HS-5 (cell line): ENCODE results near the gene ATG9B.
"Not testable (repeated sequence)": the region's sequence is repeated elsewhere in the genome, so short reads cannot be mapped to it uniquely, and the experiment has no call there.

ENCODE experiments used
- DNase-seq: peaks from one replicate; pipeline ENCODE4 v3.0.0-alpha.2; 2012; ENCODE audit warnings: low read depth

The ATG9B gene

DNA sequence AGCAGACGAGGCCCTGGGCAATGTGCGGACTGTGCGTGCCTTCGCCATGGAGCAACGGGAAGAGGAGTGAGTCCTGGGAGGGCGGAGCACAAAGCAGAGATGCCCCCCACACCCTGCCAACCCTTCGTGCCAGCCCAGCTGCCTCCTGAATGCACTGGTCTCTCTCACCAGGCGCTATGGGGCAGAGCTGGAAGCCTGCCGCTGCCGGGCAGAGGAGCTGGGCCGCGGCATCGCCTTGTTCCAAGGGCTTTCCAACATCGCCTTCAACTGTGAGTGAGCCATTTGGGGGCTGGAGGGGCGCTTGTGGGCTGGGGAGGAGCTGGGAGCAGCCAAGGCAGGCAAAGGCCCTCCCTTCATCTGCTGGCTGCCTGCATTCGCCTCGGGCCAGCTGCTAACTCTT is 11.6 kb upstream of the ATG9B start:
- no peak for DNase-seq

DNA sequence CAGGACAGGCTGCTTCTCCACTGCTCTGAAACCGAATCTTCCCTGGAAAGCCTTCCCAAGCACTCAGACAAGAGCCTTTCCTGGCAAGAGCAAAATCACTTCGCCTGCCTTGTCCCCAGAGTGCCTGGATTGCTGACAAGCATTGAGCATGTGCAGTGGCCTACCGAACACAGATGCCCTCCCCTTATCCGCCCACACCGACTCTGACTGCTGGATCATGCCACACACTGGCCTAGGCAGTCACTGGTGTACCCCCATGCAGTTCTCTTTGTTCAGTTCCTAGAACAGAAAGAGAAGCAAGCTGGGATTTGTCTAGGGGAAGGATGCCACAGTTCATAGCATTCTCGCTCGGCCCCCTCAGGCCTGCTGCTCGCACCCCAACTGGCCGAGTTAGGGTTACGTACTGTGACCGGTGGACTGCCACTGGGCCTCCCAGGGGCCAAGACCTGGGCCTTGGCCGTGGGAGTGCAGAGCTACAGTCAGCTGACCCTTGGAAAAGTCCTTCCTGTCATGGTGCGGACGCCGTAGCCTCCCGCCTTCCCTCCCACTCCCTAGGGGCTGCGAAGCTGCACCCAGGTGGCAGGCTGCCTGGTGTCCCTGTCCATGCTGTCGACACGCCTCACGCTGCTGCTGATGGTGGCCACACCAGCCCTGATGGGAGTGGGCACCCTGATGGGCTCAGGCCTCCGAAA is 10.9 kb upstream of the ATG9B start:
- no peak for DNase-seq

DNA sequence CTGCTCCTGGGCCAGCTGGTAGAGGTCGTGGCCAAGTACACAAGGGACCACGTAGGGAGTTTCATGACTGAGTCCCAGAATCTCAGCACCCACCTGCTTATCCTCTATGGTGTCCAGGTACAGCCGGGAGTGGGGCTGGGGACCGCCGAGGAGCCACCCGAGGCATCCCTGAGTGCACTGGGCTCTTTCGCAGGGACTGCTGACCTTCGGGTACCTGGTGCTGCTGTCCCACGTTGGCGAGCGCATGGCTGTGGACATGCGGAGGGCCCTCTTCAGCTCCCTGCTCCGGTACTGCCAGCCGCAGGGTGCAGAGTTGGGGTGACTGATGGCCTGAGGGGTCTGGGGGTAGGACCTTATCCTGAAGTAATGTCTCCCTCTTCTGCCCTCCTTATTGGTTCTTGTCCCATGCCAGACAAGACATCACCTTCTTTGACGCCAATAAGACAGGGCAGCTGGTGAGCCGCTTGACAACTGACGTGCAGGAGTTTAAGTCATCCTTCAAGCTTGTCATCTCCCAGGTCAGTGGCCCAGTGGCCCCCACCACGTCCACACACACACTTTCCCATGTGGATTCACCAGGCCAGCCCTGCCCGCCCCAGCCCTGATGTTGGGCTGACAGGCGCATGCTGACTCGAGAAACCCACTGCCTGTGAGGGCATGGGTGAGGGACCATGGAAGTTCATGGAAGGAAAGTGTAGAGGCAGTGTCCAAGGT is 10.2 kb upstream of the ATG9B start:
- no peak for DNase-seq

DNA sequence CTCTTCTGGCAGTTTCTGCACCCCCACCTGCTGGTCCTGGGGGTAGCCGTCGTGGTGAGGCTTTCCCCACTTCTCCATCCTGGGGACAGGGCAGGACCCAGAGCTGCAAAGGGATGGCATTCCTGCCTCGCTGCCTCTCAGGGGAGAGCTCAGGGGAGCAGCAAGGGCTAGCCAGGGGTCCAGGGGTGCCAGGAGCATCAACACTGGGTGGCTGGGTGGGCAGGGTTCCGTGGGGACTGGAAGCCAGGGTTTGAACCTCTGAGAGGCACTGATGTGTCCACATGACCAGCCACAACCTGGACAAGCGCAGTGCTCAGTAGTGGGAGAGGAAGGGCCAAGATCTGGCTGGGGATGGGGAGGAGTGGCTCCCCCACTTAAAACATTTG is 9.6 kb upstream of the ATG9B start:
- DNase-seq, result no peak

DNA sequence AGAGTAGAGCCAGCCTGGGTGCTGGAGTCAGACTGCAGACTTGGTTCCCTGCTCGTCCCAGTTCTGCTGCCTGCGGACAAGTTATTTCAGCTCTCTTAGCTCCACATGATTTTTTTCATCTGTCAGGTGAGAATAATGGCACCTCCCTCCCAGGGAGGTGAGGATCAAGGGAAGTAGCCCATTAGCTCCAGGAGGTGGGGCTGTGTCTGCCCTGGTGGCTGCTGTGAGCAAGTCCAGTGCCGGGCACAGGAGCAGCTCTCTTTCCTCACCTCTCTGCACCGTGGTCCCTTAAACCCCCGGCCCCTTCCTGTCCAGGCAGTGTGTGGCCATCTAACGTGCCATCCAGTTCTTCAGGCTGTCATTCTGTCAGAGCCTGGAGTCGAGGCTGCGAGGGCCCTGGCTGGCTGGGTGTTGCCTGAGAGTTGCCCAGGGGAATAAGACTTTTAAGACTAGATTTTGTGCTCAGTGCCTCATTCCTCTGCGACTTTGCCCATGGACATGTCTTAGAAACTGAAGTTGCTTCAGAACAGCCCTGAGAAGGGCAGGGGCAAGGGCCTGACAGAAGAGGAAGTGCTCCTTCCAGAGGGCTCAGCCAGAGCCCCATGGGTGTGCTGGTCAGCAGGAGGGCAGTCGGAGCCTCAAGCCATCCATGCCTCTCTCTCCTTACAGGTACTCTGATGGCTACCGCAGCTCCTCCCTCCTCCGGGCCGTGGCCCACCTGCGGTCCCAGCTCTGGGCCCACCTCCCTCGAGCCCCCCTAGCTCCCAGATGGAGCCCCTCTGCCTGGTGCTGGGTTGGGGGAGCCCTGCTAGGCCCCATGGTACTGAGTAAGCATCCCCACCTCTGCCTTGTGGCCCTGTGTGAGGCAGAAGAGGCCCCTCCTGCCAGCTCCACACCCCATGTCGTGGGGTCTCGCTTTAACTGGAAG is 8.9 kb upstream of the ATG9B start:
- no peak for DNase-seq

DNA sequence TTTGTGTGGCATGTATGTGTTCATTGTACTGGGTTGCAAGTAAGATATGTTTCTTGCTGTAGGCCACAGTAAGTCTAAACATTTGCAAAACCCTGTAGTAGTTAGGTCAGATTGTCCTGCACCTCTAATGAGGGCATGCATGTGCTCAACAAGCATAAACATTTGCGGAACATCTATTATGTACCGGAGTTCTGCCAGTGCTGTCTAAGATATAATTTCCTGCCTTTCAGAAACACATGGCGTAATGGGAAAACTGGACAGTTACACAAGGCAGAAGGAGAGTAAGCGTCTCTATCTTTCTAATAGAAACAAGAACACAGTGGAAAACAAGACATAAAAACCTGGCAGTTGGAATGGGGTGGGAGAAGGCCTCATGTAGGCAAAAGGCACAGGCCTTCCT is 6.7 kb upstream of the ATG9B start:
- DNase-seq, result no peak

DNA sequence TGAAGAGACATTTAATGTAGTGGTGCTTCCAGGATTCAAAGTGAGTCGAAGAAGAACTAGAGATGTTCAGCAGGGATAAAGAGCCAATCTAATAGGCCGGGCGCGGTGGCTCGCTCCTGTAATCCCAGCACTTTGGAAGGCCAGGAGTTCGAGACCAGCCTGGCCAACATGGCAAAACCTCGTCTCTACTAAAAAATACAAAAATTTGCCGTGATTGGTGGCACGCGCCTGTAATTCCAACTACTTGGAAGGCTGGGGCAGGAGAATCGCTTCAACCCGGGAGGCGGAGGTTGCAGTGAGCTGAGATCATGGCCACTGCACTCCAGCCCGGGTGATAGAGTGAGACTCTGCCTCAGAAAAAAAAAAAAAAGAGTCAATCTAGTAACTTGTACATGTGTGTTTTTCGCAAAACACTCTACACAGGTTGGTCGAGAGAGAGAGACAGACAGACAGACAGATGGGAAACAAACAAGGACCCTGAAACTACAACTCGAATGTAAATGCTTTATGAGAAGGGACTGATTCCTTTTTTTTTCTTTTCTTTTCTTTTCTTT is 4.7 kb upstream of the ATG9B start:
- DNase-seq, result no peak

DNA sequence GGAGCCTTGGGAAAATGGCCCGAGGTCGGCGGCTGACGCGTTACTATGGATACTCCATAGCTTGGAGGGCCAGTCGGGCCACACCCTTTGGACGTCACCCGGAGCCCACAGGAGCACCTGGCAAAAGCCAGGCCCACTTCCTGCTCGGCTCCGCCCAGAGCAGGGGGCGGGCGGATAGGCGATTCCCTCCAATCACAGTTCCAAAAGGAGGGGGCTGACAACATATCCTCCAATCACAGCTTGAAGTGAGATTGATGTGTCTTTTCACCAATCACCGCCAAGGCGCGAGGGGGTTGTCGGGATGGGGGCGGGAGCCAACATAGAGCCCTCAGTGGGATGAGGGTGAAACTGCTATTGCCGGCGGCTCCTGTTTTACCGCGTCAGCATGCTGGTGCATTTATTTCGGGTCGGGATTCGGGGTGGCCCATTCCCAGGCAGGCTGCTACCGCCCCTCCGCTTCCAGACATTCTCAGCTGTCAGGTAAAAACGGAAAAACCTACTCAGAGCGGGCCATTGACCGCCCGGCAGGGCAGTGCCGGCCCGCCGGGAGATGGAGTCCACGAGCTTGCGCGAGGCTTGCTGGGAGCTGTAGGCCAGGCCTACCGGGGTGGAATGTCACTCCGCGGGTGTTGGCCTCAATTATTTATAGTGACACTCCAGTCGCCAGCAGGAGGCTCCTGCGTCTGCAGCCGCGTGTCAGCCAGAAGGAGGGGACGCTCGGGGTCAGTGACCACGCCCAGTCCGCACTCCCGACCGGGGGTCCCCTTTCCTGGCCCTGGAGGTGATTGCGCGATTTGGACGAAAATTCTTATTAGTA is 4.0 kb upstream of the ATG9B start, which contains the start of gene ABCB8:
ABCB8 (plus strand) TSS at position 320 of the 817 bp plus-strand sequence; CDS start at position 386, 66 bp downstream.
- peak; percentile 90 for DNase-seq

DNA sequence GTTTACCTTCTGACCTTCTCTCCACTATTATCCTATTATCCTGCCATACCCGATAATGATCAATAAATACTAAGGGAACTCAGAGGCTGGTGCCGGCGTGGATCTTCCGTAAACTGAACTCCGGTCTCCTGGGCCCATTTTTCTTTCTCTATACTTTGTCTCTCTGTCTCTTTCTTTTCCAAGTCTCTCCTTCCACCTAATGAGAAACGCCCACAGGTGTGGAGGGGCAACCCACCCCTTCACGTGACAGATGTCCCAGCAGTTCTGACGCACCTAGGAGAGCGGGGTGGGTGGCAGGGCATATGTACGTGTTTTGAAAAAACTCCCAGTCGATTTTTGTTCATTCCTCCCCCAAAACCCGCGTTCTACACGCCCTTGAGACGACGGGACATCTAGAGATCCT is 3.4 kb upstream of the ATG9B start:
- DNase-seq, result not testable (repeated sequence)

DNA sequence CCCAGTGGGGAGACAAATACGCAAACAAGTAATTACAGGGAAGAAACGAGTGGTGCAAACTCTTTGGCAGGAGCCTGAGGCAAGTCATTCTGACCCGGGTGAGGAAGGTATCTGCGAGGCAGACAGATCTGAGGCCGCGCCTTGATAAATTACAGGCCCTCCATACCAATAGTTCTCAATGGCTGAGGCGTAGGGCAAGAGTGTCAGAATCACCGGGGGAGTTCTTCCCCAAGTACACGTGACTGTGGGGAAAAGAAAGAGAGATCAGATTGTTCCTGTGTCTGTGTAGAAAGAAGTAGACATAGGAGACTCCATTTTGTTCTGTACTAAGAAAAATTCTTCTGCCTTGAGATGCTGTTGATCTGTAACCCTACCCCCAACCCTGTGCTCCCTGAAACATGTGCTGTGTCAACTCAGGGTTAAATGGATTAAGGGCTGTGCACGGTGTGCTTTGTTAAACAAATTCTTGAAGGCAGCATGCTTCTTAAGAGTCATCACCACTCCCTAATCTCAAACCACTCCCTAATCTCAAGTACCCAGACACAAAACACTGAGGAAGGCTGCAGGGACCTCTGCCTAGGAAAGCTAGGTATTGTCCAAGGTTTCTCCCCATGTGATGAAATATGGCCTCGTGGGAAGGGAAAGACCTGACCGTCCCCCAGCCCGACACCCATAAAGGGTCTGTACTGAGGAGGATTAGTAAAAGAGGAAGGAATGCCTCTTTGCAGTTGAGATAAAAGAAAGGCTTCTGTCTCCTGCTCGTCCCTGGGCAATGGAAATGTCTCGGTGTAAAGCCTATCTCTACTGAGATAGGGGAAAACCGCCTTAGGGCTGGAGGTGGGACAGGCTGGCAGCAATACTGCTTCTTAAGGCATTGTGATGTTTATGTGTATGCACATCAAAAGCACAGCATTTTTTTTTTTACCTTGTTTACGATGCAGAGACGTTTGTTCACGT is 2.8 kb upstream of the ATG9B start:
- not testable (repeated sequence) for DNase-seq

DNA sequence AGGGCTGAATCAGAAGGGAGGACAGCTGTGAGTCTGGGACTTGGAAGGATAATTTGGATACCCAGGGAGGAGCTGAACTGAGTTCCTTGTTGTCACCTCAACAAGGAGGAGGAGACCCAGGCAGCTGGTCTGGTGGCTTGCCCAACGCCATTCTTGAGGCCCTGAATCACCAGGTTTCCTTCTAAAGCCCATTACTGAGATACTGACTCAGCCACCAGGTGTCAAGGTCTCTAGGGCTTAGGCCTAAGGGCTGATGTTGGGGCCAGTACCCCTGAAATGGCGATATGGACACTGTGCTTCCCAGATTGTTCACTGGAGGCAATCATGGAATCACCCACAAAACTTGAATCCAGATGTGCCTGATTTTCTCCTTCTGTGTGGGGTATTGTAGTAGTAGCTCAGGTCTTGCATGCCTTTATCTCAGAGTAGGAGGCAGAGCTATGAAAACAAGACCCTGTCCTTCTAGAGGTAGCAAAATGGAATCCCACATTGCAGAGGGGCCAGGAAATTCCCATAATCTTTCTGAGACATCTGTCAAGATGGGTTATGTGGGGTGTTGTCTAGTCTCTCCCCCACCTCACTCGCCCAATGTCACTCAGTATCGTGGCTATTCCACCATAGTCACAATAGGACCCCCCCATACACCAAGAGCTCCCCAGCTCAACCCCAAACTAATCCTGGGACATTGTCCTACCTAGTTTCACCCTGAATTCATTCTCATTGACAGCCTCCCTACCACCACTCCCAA is 1.8 kb upstream of the ATG9B start:
- DNase-seq, result peak; percentile 41

DNA sequence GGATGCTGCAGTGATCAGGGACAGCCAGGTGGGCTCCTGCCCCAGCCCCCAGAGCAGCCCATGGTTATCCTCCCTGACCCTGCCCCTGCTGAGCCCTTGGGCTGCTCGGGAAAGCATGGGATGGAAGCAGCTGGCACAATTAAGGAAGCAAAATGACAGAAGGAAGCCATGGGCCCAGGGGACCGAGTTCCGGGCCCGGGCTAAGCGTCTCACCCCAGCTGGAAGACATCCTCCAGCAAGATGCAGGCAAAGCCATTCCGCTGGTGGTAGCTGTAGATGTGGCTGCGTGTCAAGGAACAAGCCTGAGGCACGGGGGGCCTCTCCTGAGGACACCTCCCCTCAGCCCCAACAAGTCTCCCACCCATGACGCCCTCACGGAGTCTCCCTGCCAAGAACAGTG is 1.1 kb downstream of the ATG9B start:
- DNase-seq, result no peak

DNA sequence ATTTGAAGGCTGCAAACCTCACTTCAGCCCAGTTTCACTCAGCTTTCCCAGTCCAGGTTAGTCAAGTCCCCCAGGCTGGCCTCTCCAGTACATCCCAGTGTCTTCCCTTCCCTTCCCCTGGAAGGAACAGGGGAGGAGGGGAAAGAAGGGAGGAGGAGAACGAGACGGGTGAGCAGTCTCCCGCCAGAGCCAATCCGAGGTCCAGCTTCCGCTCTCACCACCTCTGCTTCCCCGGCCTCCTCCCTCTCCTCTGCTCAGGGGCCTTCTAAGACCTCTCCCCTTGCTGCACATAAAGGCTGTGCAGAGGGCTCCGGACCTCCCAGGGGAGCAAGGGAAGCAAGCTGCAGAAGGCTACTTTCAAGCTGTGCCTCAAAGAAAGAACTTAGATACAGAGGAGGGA is 4.1 kb downstream of the ATG9B start:
- DNase-seq, result no peak

DNA sequence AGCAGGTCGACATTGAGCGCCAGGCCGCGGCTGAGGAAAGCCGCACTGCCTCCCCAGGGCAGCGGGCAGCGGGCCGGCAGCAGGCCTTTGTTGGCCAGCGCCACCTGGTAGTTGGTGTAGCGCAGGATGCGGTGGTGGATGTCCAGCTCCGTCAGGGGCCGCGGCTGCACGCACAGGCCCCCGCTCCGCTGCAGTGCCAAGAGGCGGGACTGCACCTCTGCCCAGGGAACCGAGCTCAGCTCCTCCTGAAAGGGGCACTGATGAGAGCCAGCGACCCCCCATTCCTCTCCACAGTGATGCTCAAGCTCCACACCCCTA is 5.2 kb downstream of the ATG9B start:
- DNase-seq, result no peak

DNA sequence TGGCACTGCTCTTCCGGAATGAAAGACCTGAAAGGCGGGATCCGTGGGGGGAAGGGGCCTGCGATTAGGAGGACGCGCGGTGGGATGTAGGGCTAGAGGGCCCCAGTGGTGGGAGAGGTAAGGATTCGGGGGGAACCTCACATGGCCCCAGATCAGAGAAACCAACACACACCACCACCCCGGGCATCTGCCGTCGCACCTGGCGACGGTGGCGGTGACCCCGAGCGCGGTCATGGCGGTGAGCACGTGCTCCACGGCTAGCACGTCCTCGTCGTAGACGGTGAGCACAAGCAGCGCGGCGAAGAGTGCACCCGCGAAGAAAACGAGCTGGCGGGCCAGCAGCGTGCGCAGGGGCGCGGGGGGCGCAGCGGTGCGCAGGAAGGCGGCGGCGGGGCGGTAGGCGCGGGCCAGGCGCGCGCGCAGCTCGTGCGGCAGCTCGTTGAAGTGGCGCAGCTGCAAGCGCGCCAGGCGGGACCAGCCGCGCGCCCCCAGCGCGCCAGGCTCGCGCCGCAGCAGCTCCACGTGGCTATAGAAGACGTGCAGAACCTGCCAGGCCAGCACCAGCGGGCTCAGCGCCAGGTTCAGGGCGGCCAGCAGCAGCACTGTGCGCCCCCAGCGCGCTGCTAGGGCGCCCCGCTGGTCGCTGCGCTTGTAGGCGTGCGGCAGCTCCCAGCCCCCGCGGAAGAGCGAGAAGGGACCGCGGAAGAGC is 5.7 kb downstream of the ATG9B start:
- no peak for DNase-seq

DNA sequence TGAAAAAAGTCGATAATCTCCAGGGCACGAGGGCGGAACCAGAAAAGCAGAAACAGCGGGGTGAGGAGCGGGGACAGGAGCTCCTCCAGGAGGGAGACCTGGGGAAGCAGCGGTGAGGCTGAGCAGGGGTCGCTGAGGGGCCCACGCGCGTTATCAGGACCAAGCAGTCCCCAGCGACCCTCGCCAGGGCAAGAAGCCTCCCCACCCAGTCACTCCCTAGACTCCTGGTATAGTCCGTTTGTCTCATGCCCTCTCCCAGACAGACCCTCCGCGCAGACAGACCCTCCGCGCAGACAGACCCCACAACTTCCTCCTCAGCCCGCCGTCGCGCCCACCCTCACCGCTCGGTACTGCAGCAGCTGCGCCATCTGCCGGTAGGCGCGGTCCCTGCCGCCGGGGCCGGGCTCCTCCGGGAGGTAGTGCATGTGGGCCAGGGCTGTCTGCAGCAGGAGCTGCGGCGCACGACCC is 6.3 kb downstream of the ATG9B start:
- no peak for DNase-seq

DNA sequence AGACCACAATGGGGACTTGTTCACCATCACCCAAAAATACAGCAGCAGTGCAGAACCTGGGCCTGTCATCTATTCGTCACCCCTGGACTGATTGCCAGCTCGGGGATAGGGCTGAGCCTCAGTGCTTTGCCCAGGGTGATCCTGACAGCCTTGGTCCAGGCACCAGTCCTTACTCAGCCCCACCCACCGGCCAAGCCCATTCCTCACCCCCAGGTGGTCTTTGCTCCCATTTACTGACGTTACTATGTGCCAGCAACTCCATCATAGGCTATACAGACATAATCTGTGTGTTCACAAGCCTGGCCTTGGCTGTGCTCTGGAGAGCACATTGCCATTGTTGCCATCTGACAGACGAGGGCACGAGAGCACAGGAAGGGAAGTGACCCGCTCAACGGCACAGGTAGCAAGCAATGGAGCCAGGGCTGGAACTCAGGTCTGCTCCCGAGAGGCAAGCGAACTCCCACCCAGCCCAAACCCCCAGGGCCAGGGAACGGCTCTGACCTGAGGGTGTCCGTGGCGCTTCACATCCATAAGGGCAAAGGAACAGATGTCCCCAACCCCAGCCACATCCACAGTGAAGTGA is 6.8 kb downstream of the ATG9B start:
- DNase-seq, result no peak

DNA sequence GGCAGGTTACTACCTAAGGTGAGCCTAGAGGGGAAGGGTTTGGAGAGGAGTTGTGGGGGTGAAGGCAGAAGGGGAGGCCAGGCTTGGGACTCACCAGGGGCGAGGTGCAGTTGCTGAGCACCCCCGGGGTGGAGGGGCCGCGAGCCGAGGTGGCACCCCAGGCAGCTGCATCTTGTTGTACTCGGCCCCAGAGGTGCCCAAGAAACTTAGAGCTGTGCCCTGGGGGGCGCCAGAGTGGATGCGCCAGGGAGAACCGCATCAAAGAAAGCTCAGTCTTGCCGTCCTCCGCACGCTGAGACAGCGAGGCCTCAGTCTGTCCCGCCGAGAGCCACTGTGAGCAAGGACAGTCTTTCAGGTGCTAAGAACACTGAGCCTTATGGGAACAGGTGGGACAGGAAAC is 7.4 kb downstream of the ATG9B start:
- DNase-seq, result no peak

DNA sequence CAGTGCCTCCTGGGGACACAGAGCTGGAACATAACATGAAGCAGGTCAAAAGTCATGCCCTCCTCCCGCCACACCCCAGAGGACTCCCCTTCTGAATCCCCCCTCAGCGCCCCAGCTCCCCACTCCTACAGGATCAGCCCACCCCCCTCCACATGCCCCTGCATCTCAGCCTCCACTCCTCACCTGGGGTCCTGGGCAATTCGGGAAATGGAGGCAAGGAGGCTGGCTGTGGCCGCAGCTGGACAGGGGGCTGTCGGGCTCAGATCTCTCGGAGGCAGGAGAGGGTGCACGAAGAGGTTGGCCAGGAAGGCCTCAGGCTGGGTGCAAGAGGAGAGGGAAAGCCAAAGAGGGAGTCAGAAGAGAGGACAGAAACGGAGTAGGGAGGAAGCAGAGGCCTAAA is 7.8 kb downstream of the ATG9B start:
- DNase-seq, result no peak
